Naive B cell (primary cell): Measurements from ENCODE around the gene INTS6. TPM values are rescaled to one million over a fixed set of nuclear protein-coding genes. Genes with fewer than 3 reads are reported as not detected.

Experiments used
- ATAC-seq, 2 donors: fragments of 150-1000 bp; cut with Tn5 transposase; 2 replicates each; pipeline ENCODE4 v1.10.0; 2021; ENCODE audit warnings: low read depth in 2 of 2, mild to moderate bottlenecking in 2 of 2, moderate library complexity in 2 of 2
- DNase-seq: peaks from one replicate; pipeline ENCODE4 v3.0.0; 2022
- H3K27ac Mint-ChIP-seq, 6 donors: one replicate each; pipeline ENCODE4 v1.8.0; 2020 to 2022; ENCODE audit warnings: mild to moderate bottlenecking in 6 of 6, mixed read lengths in 6 of 6, moderate library complexity in 5 of 6, inconsistent platforms in 2 of 6
- H3K27me3 Mint-ChIP-seq, 3 donors: one replicate each; pipeline ENCODE4 v1.8.0; 2021 to 2022; ENCODE audit warnings: mixed read lengths in 3 of 3, mild to moderate bottlenecking in 1 of 3
- H3K36me3 Mint-ChIP-seq, 2 donors: one replicate each; pipeline ENCODE4 v1.8.0; 2020 to 2022; ENCODE audit warnings: mixed read lengths in 2 of 2, inconsistent platforms in 1 of 2, mild to moderate bottlenecking in 1 of 2
- H3K4me1 Mint-ChIP-seq, 3 donors: one replicate each; pipeline ENCODE4 v1.8.0; 2020 to 2022; ENCODE audit warnings: mixed read lengths in 3 of 3, inconsistent platforms in 1 of 3, mild to moderate bottlenecking in 1 of 3, moderate library complexity in 1 of 3
- H3K4me3 Mint-ChIP-seq, 8 donors: one replicate each; pipeline ENCODE4 v1.8.0; 2020 to 2022; ENCODE audit warnings: mild to moderate bottlenecking in 8 of 8, mixed read lengths in 8 of 8, moderate library complexity in 8 of 8, inconsistent platforms in 2 of 8
- H3K9me3 Mint-ChIP-seq, 7 donors: one replicate each; pipeline ENCODE4 v1.8.0; 2020 to 2022; ENCODE audit warnings: mixed read lengths in 7 of 7, mild to moderate bottlenecking in 5 of 7, inconsistent platforms in 2 of 7, moderate library complexity in 1 of 7
- polyA plus RNA-seq, 6 donors: library from polyadenylated mRNA; unstranded; fragments of 300-500 nt; fragmentation: Illumina TruSeq; gene quantifications; one replicate each; pipeline ENCODE4 v1.2.3, GENCODE V29; 2021; ENCODE audit warnings: low read depth in 6 of 6

Gene INTS6
- polyA plus RNA-seq, 6 donors from 2014 or later: 20.6 to 33.5 (median 26.7) TPM

- H3K4me3 Mint-ChIP-seq: no peak overlapping the region
- H3K27me3 Mint-ChIP-seq: no peaks in the 10 kb centered on the region
- H3K36me3 Mint-ChIP-seq: no peaks in the 10 kb centered on the region
- DNase-seq (no peak), ATAC-seq (no peak)
- H3K9me3 Mint-ChIP-seq: peaks cover 0 to 7% (median 0%) of the 10 kb centered on the region in 7 donors
- H3K4me1 Mint-ChIP-seq: no peaks in the 10 kb centered on the region
- H3K27ac Mint-ChIP-seq: peak overlapping the region in 1 of 6 donors; percentile 17
Observed at GRCh38 chr13:51346397-51346796, 106.4 kb downstream of the INTS6 start.

GRCh38 chr13:51343475-51343874 lies 109.4 kb downstream of the INTS6 start:
- ATAC-seq (no peak), DNase-seq (no peak)
- no peaks in the 10 kb centered on the region for H3K27me3 Mint-ChIP-seq
- no peak overlapping the region for H3K27ac Mint-ChIP-seq
- no peak overlapping the region for H3K4me3 Mint-ChIP-seq
- H3K9me3 Mint-ChIP-seq: no peaks in the 10 kb centered on the region
- H3K36me3 Mint-ChIP-seq: no peaks in the 10 kb centered on the region
- no peaks in the 10 kb centered on the region for H3K4me1 Mint-ChIP-seq

- DNase-seq (no peak), ATAC-seq (no peak)
- peak overlapping the region in 1 of 6 donors; percentile 14 for H3K27ac Mint-ChIP-seq
- H3K4me3 Mint-ChIP-seq: no peak overlapping the region
- no peaks in the 10 kb centered on the region for H3K4me1 Mint-ChIP-seq
- H3K27me3 Mint-ChIP-seq: no peaks in the 10 kb centered on the region
- no peaks in the 10 kb centered on the region for H3K9me3 Mint-ChIP-seq
- no peaks in the 10 kb centered on the region for H3K36me3 Mint-ChIP-seq
Observed at GRCh38 chr13:51342706-51343105, 110.1 kb downstream of the INTS6 start.

GRCh38 chr13:51341791-51342190 lies 111.0 kb downstream of the INTS6 start:
- H3K4me1 Mint-ChIP-seq: no peaks in the 10 kb centered on the region
- DNase-seq (no peak), ATAC-seq (no peak)
- no peak overlapping the region for H3K27ac Mint-ChIP-seq
- H3K27me3 Mint-ChIP-seq: no peaks in the 10 kb centered on the region
- H3K9me3 Mint-ChIP-seq: no peaks in the 10 kb centered on the region
- H3K36me3 Mint-ChIP-seq: no peaks in the 10 kb centered on the region
- H3K4me3 Mint-ChIP-seq: no peak overlapping the region

GRCh38 chr13:51341232-51341631 lies 111.6 kb downstream of the INTS6 start:
- no peak overlapping the region for H3K4me3 Mint-ChIP-seq
- peak overlapping the region in 3 of 6 donors; percentile 7 to 82 (median 59) for H3K27ac Mint-ChIP-seq
- H3K4me1 Mint-ChIP-seq: no peaks in the 10 kb centered on the region
- DNase-seq: no peak
- no peaks in the 10 kb centered on the region for H3K36me3 Mint-ChIP-seq
- no peaks in the 10 kb centered on the region for H3K27me3 Mint-ChIP-seq
- no peaks in the 10 kb centered on the region for H3K9me3 Mint-ChIP-seq
- ATAC-seq: no peak

- Mint-ChIP-seq H3K27me3 (no peaks in the 10 kb centered on the region), H3K4me1 (no peaks in the 10 kb centered on the region), H3K27ac (no peak overlapping the region), H3K9me3 (no peaks in the 10 kb centered on the region), H3K4me3 (no peak overlapping the region), H3K36me3 (no peaks in the 10 kb centered on the region)
- DNase-seq: no peak
- ATAC-seq: no peak
Observed at GRCh38 chr13:51339952-51340732, 112.7 kb downstream of the INTS6 start.

- H3K4me1 Mint-ChIP-seq: no peaks in the 10 kb centered on the region
- no peak for DNase-seq
Observed at GRCh38 chr13:51339354-51339753, 113.5 kb downstream of the INTS6 start, which contains the start of gene SERPINE3. Gene SERPINE3 (plus strand): TSS chr13:51339691. CDS start chr13:51341092, 1,401 bp downstream.

GRCh38 chr13:51336746-51337145 lies 116.1 kb downstream of the INTS6 start:
- H3K4me1 Mint-ChIP-seq: peaks cover 0 to under 1% (median 0%) of the 10 kb centered on the region in 3 donors
- H3K36me3 Mint-ChIP-seq: no peaks in the 10 kb centered on the region
- H3K27ac Mint-ChIP-seq: no peak overlapping the region
- no peaks in the 10 kb centered on the region for H3K27me3 Mint-ChIP-seq
- ATAC-seq (no peak), DNase-seq (no peak)
- no peak overlapping the region for H3K4me3 Mint-ChIP-seq
- H3K9me3 Mint-ChIP-seq: no peaks in the 10 kb centered on the region

More at GRCh38 chr13:51339354-51339753, 113.5 kb downstream of the INTS6 start, which contains the start of gene SERPINE3:
- H3K4me3 Mint-ChIP-seq: no peak within 1 kb of the TSS
- ATAC-seq: no peak
- no peak within 1 kb of the TSS for H3K27ac Mint-ChIP-seq
- no peaks in the 10 kb centered on the region for H3K9me3 Mint-ChIP-seq
- H3K27me3 Mint-ChIP-seq: no peaks in the 10 kb centered on the region
- H3K36me3 Mint-ChIP-seq: no peaks in the 10 kb centered on the region

- no peak for ATAC-seq
- no peaks in the 10 kb centered on the region for H3K27me3 Mint-ChIP-seq
- DNase-seq: no peak
- H3K27ac Mint-ChIP-seq: peak overlapping the region in 1 of 6 donors; percentile 19
- no peaks in the 10 kb centered on the region for H3K36me3 Mint-ChIP-seq
- peaks cover 10 to 17% (median 13%) of the 10 kb centered on the region in 3 donors for H3K4me1 Mint-ChIP-seq
- H3K9me3 Mint-ChIP-seq: no peaks in the 10 kb centered on the region
- H3K4me3 Mint-ChIP-seq: no peak overlapping the region
Observed at GRCh38 chr13:51333826-51334225, 119.0 kb downstream of the INTS6 start.

GRCh38 chr13:51333421-51333820 lies 119.4 kb downstream of the INTS6 start:
- no peaks in the 10 kb centered on the region for H3K9me3 Mint-ChIP-seq
- DNase-seq: no peak
- H3K36me3 Mint-ChIP-seq: no peaks in the 10 kb centered on the region
- no peak overlapping the region for H3K4me3 Mint-ChIP-seq
- no peak overlapping the region for H3K27ac Mint-ChIP-seq
- peaks cover 10 to 17% (median 13%) of the 10 kb centered on the region in 3 donors for H3K4me1 Mint-ChIP-seq
- ATAC-seq: no peak
- no peaks in the 10 kb centered on the region for H3K27me3 Mint-ChIP-seq

GRCh38 chr13:51332566-51333361 lies 120.1 kb downstream of the INTS6 start:
- no peaks in the 10 kb centered on the region for H3K36me3 Mint-ChIP-seq
- H3K27me3 Mint-ChIP-seq: no peaks in the 10 kb centered on the region

GRCh38 chr13:51331354-51331861 lies 121.4 kb downstream of the INTS6 start:
- DNase-seq: no peak
- no peak for ATAC-seq
- H3K36me3 Mint-ChIP-seq: no peaks in the 10 kb centered on the region
- peaks cover 10 to 17% (median 13%) of the 10 kb centered on the region in 3 donors for H3K4me1 Mint-ChIP-seq
- H3K9me3 Mint-ChIP-seq: no peaks in the 10 kb centered on the region
- peak overlapping the region in 2 of 8 donors; percentile 32 to 48 for H3K4me3 Mint-ChIP-seq
- H3K27ac Mint-ChIP-seq: peak overlapping the region in 2 of 6 donors; percentile 1 to 2
- H3K27me3 Mint-ChIP-seq: no peaks in the 10 kb centered on the region

More at GRCh38 chr13:51332566-51333361, 120.1 kb downstream of the INTS6 start:
- Mint-ChIP-seq H3K27ac (no peak overlapping the region), H3K4me3 (no peak overlapping the region), H3K9me3 (no peaks in the 10 kb centered on the region), H3K4me1 (peaks cover 10 to 17% (median 13%) of the 10 kb centered on the region in 3 donors)
- ATAC-seq (no peak), DNase-seq (no peak)

- Mint-ChIP-seq H3K4me1 (peaks cover 10 to 19% (median 13%) of the 10 kb centered on the region in 3 donors), H3K36me3 (peaks cover 0 to 3% of the 10 kb centered on the region in 2 donors), H3K27ac (peak overlapping the region in 1 of 6 donors; percentile 2), H3K4me3 (peak overlapping the region in 1 of 8 donors; percentile 39), H3K9me3 (no peaks in the 10 kb centered on the region), H3K27me3 (no peaks in the 10 kb centered on the region)
- peak in 1 of 2 donors; percentile 58 for ATAC-seq
- DNase-seq: no peak
Observed at GRCh38 chr13:51330791-51331190, 122.0 kb downstream of the INTS6 start.
